ENCODE data around the gene HCN4. TPM values are rescaled to one million over a fixed set of nuclear protein-coding genes. Genes with fewer than 3 reads are reported as not detected.
A peak's percentile ranks its signal among the peaks of the same experiment; 100 is the strongest.

Gene HCN4
- total RNA-seq, 1 donor from 2014 or later = not detected

DNA sequence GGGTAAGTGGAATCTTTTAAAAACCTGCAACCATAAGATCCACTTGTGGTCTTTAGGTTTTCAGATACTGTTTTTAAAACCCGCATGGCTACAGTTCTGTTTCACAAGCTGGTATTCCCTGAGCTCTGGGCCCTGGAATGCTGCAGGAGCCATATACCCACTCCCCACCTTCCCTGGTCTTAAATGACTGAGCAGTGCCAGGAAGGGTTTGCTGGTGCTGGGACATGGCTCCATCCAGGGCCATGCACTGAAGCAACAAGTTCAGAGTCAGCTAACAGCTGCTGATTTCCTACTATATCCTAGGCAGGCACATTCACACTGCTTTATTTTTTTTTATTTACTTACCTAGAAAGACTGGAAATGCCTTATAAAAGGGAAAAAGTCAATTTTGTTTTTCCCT is 77.3 kb downstream of the HCN4 start:
- peaks cover 38 to 59% of the 10 kb centered on the region in 2 donors for H3K36me3 ChIP-seq
- DNase-seq (ENCODE audit: low spot score in 2 of 2) = no peak
- TF ChIP-seq, protein P1, sequence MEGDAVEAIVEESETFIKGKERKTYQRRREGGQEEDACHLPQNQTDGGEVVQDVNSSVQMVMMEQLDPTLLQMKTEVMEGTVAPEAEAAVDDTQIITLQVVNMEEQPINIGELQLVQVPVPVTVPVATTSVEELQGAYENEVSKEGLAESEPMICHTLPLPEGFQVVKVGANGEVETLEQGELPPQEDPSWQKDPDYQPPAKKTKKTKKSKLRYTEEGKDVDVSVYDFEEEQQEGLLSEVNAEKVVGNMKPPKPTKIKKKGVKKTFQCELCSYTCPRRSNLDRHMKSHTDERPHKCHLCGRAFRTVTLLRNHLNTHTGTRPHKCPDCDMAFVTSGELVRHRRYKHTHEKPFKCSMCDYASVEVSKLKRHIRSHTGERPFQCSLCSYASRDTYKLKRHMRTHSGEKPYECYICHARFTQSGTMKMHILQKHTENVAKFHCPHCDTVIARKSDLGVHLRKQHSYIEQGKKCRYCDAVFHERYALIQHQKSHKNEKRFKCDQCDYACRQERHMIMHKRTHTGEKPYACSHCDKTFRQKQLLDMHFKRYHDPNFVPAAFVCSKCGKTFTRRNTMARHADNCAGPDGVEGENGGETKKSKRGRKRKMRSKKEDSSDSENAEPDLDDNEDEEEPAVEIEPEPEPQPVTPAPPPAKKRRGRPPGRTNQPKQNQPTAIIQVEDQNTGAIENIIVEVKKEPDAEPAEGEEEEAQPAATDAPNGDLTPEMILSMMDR (IDR thresholded peaks at IDR 0.05) = no peak
- no peaks in the 10 kb centered on the region for H3K4me1 ChIP-seq
- no peaks in the 10 kb centered on the region for H3K27me3 ChIP-seq
- H3K27ac ChIP-seq = no peak overlapping the region
- no peak overlapping the region for H3K4me3 ChIP-seq
- H3K9me3 ChIP-seq = no peaks in the 10 kb centered on the region
- intact Hi-C loops (cut with DNase I) = no loop called here

DNA sequence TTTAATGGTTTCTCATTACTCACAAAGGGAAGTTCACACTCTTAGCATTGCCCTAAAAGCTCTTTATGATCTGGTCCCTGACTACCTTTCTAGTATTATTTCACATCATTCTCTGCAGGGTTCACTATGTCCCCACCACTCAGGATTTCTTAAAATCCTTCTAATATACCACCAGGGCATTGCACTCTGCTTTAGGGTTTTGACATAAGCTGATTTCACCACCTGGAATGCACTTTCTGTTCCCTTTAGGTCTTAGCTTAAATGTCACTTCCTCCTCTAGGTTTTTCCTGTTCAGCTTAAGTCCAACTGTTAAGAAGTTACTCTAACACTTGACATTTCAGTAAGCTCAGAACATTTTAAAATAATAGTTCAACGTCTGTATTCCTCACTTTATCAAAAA is 81.7 kb downstream of the HCN4 start:
- no peaks in the 10 kb centered on the region for H3K27me3 ChIP-seq
- DNase-seq (ENCODE audit: low spot score in 2 of 2) = no peak
- intact Hi-C loops (cut with DNase I) = no loop called here
- no peaks in the 10 kb centered on the region for H3K9me3 ChIP-seq
- H3K4me3 ChIP-seq = no peak overlapping the region
- no peak overlapping the region for H3K27ac ChIP-seq
- H3K4me1 ChIP-seq = peaks cover 0 to 15% of the 10 kb centered on the region in 2 donors
- TF ChIP-seq, protein P1 (IDR thresholded peaks at IDR 0.05) = no peak
- H3K36me3 ChIP-seq = peaks cover 43 to 62% of the 10 kb centered on the region in 2 donors

DNA sequence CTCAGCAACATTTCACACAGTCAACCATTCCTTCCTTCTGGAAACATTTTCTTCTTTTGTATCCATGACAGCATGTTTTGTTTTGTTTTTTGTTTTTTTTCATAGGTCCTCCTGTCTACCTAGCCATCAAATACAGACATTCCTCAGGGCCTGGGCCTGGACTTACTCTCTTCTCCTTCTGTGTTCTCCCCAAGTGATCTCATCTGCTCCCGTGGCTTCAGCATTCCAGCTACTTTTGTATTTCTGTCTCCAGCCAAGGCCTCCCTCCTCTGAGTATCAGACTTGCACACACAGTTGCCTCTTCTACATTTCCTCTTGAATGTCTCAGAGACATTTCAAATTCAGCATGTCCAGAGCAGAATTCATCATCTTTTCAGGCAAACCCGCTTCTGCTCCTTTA is 82.4 kb downstream of the HCN4 start:
- Histone ChIP-seq H3K27ac (no peak overlapping the region), H3K36me3 (peaks cover 43 to 62% of the 10 kb centered on the region in 2 donors), H3K4me3 (no peak overlapping the region), H3K9me3 (no peaks in the 10 kb centered on the region), H3K27me3 (no peaks in the 10 kb centered on the region), H3K4me1 (peaks cover 0 to 15% of the 10 kb centered on the region in 2 donors)
- intact Hi-C loops (cut with DNase I) = no loop called here
- DNase-seq (ENCODE audit: low spot score in 2 of 2) = no peak
- TF ChIP-seq, protein P1 (IDR thresholded peaks at IDR 0.05) = no peak

DNA sequence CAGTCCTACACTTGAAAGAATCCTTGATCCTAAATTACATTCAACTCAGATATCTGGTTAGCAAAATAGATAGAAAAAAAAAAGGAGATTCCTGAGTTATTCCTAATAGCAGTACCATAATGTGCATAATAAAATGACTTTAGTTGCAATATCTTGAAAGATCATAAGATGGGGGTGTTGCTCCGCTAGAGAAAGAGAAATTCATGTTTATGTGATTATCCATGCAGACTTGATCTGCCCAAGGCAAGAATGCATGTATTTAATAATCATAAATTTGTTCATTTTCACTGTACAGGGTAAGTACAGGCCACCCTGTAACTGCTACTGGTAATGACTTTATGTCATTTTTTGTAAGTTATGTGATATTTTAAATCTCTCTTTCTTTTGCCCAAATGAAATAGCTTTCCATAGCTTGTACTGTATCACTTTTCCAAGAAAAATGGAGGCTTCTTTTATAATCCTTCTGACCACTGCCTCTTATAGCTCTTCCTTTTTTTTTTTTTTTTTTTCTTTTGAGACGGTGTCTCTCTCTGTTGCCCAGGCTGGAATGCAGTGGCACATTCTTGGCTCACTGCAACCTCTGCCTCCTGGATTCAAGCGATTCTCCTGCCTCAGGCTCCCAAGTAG is 84.6 kb downstream of the HCN4 start:
- Histone ChIP-seq H3K36me3 (peaks cover 34 to 58% of the 10 kb centered on the region in 2 donors), H3K9me3 (no peaks in the 10 kb centered on the region)

DNA sequence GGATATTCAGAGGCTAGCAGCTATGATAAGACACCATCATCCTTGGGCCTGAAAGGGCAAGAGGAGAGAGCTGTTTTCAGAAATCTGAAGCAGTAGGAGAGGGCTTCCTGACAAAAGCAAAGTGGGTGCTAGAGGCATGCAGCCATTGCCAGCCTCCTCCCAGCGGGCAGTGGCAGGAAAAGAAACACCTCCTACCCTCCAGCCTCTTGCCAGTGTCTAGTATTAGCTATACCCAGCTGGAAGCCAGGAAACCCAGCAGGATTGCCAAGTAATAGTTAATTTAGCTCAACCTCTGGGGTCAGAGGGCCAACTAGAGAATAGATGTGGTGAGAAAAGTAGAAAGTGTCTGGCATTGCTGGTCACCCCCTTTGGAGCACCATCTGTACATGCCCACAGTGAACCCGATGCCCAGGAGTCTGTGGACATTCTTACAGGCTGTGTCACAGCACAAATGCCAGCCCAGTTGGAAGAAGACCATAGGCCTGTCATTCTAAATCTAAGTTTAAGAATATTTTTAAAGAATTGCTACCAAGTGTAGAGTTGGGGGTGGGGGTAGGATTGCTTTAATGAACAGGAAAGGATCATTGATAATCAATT is 85.3 kb downstream of the HCN4 start:
- no peak overlapping the region for H3K4me3 ChIP-seq
- H3K36me3 ChIP-seq = peaks cover 28 to 51% of the 10 kb centered on the region in 2 donors
- TF ChIP-seq, protein P1 (IDR thresholded peaks at IDR 0.05) = no peak
- H3K9me3 ChIP-seq = no peaks in the 10 kb centered on the region
- DNase-seq (ENCODE audit: low spot score in 2 of 2) = no peak
- peak overlapping the region in 1 of 2 donors; percentile 34 for H3K27ac ChIP-seq
- intact Hi-C loops (cut with DNase I) = no loop called here
- peaks cover 0 to 15% of the 10 kb centered on the region in 2 donors for H3K4me1 ChIP-seq
- H3K27me3 ChIP-seq = no peaks in the 10 kb centered on the region

More for the DNA sequence above, 84.6 kb downstream of the HCN4 start:
- TF ChIP-seq, protein P1 (IDR thresholded peaks at IDR 0.05) = peak in 1 of 3 experiments; percentile 25
- peaks cover 0 to 15% of the 10 kb centered on the region in 2 donors for H3K4me1 ChIP-seq
- intact Hi-C loops (cut with DNase I) = no loop called here
- H3K27ac ChIP-seq = no peak overlapping the region
- no peak overlapping the region for H3K4me3 ChIP-seq
- no peak for DNase-seq (ENCODE audit: low spot score in 2 of 2)
- H3K27me3 ChIP-seq = no peaks in the 10 kb centered on the region
